ENCODE results near the gene TSPOAP1. TPM values are rescaled to one million over a fixed set of nuclear protein-coding genes. Genes with fewer than 3 reads are reported as not detected.

Gene TSPOAP1
- polyA plus RNA-seq, 2 of the 4 experiments (the other 2 are of a cell fraction) = not detected

DNA sequence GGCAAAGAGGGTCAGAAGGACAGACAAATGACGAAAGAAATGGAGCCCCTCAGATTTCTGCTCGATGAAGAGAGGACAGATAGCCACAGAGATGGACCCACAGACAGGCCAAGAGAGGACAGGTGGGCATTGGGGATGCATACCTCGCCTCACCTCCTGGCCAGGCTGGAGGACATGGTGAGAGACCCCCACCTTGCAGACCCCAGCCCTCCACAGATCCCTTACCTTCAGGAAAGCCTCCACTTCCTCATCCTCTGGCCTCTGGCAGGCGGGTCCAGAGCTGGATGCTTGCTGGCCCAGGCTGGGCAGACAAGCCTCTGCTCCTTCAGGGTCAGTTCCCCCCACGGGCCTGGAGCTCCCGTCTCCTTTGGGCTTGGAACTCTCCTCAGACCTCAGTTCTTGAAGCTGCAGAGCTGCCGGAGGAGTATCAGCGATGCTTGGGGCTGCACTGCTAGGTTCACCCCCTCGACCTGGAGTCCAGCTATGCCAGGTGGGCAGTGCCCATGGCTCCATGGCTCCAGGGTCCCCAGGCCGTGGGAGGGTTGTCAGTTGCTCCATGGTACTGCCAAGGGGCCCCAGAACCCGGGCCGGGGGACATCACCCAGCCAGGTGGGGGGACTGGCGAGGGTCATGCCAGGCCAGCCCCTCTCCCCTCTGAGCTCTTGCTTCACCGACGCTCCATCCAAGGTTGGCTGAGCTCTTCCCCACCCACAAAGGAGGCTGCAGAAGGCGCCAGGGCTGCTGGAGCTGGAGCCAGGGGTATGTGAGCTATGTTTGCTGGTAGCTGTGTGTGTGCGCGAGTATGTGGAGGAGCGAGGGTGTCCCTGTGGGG lies 1.0 kb downstream of the TSPOAP1 start (continued):
- TF ChIP-seq, protein P1, sequence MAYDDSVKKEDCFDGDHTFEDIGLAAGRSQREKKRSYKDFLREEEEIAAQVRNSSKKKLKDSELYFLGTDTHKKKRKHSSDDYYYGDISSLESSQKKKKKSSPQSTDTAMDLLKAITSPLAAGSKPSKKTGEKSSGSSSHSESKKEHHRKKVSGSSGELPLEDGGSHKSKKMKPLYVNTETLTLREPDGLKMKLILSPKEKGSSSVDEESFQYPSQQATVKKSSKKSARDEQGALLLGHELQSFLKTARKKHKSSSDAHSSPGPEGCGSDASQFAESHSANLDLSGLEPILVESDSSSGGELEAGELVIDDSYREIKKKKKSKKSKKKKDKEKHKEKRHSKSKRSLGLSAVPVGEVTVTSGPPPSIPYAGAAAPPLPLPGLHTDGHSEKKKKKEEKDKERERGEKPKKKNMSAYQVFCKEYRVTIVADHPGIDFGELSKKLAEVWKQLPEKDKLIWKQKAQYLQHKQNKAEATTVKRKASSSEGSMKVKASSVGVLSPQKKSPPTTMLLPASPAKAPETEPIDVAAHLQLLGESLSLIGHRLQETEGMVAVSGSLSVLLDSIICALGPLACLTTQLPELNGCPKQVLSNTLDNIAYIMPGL (CRISPR knock-in tag; IDR thresholded peaks at IDR 0.05; ENCODE audit: borderline replicate concordance) = no peak
- TF ChIP-seq FOSB (CRISPR knock-in tag; IDR thresholded peaks at IDR 0.05) (no peak), BCL3 (IDR thresholded peaks at IDR 0.05) (no peak), RCOR1 (IDR thresholded peaks at IDR 0.05; ENCODE audit: low read depth, low read length) (no peak), CTCF (IDR thresholded peaks at IDR 0.05) (no peak)

DNA sequence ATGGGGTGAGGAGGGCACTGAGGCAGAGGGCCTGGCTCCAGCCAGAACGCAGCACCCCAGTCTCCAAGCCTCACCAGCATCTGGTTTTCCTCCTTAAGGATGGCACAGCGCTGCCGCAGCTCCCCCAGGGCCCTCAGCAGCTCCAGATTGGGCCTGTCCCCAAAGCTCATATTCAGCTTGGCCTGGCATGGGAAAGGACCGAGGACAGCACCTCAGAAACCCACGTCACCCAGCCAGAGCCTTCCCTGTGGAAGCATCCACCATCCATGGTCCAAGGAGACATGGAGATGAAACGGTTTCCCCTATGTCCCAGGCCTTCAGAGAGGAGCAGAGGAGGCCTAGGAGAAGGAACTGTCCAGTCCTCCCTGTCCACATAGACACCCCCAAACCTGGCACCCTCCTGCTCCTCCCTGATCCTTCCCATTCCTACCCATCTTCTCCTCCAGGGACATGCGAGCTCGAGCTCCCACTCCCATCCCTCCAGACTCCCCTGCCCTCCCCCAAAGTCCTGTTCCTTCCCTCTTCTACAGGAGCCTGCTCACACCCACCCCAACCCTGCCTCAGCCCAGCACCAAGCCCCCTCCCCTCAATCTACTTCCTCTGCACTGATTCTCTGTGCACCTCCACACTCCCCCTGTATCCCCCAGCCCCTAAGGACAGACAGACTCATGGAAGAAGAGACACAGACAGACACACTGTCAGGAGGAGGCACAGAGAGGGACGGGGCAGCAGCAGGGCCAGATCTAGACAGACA lies 1.8 kb downstream of the TSPOAP1 start:
- no peak for ATAC-seq
- DNase-seq (ENCODE audit: low read depth in 1 of 2, low spot score in 1 of 2) = no peak
- TF ChIP-seq ZNF302 (CRISPR knock-in tag; IDR thresholded peaks at IDR 0.05) = no peak
- no peak for TF ChIP-seq TP53 (CRISPR knock-in tag; IDR thresholded peaks at IDR 0.05)
- no peak for TF ChIP-seq ZSCAN20 (CRISPR knock-in tag; IDR thresholded peaks at IDR 0.05)
- TF ChIP-seq CEBPB (IDR thresholded peaks at IDR 0.05) = no peak
- TF ChIP-seq FOSB (CRISPR knock-in tag; IDR thresholded peaks at IDR 0.05) = no peak
- TF ChIP-seq CBX8 (IDR thresholded peaks at IDR 0.05) = no peak
- TF ChIP-seq POLR2A (IDR thresholded peaks at IDR 0.05; ENCODE audit: low read length) = no peak
- TF ChIP-seq JUN (IDR thresholded peaks at IDR 0.05) = no peak
- no peak for TF ChIP-seq ZC3H11A (IDR thresholded peaks at IDR 0.05)
- no peak for TF ChIP-seq SREBF2 (IDR thresholded peaks at IDR 0.05)
- no peak for TF ChIP-seq MAZ (IDR thresholded peaks at IDR 0.05; ENCODE audit: borderline replicate concordance, low read depth, low read length)
- TF ChIP-seq, protein P2, sequence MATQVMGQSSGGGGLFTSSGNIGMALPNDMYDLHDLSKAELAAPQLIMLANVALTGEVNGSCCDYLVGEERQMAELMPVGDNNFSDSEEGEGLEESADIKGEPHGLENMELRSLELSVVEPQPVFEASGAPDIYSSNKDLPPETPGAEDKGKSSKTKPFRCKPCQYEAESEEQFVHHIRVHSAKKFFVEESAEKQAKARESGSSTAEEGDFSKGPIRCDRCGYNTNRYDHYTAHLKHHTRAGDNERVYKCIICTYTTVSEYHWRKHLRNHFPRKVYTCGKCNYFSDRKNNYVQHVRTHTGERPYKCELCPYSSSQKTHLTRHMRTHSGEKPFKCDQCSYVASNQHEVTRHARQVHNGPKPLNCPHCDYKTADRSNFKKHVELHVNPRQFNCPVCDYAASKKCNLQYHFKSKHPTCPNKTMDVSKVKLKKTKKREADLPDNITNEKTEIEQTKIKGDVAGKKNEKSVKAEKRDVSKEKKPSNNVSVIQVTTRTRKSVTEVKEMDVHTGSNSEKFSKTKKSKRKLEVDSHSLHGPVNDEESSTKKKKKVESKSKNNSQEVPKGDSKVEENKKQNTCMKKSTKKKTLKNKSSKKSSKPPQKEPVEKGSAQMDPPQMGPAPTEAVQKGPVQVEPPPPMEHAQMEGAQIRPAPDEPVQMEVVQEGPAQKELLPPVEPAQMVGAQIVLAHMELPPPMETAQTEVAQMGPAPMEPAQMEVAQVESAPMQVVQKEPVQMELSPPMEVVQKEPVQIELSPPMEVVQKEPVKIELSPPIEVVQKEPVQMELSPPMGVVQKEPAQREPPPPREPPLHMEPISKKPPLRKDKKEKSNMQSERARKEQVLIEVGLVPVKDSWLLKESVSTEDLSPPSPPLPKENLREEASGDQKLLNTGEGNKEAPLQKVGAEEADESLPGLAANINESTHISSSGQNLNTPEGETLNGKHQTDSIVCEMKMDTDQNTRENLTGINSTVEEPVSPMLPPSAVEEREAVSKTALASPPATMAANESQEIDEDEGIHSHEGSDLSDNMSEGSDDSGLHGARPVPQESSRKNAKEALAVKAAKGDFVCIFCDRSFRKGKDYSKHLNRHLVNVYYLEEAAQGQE (IDR thresholded peaks at IDR 0.05) = no peak
- ChIA-PET CTCF (interaction anchor here (0.6 to 19.5 kb wide), 9 partner anchors 8 to 1171 kb away, joined by 3 to 232 read pairs (median 5); partner anchors contain the start of genes RNF43 and SUPT4H1), POLR2A (interaction anchor here (1.1 to 2.0 kb wide), 3 partner anchors 25 to 26 kb away, joined by 4 to 9 read pairs (median 5); partner anchors contain the start of gene SUPT4H1)
- no peaks in the 10 kb centered on the region for H3K9me3 ChIP-seq
- H3K4me2 ChIP-seq = no peak overlapping the region
- H3K4me1 ChIP-seq = peaks cover 9% of the 10 kb centered on the region
- 60% methylated on average over 9 of the region's 9 CpGs for WGBS (ENCODE audit: missing lambda C conversion rate)
- no peak overlapping the region for H3K27ac ChIP-seq
- no peak overlapping the region for H3K4me3 ChIP-seq
- FAIRE-seq = no peak
